Esophagus muscularis mucosa (tissue), 3 donors: ENCODE measurements around the gene NARF.
"Not testable (repeated sequence)": the region's sequence is repeated elsewhere in the genome, so short reads cannot be mapped to it uniquely, and the experiment has no call there.

Experiments
- CTCF ChIP-seq, 3 experiments: fragments of 200-600 bp in 2 of 3; fragments of 450-650 bp in 1 of 3; sonication (generic) in 2 of 3; IDR thresholded peaks; one replicate each; pipeline ENCODE4 v1.5.1; 2017 to 2019; ENCODE audit warnings: antibody characterized with exemption in 3 of 3, mild to moderate bottlenecking in 2 of 3, moderate library complexity in 1 of 3
- POLR2A ChIP-seq: fragments of 450-650 bp; IDR thresholded peaks from one replicate; pipeline ENCODE4 v1.6.1; 2017; ENCODE audit warnings: antibody characterized with exemption, moderate library complexity, mild to moderate bottlenecking, low read depth

- TF ChIP-seq CTCF (IDR thresholded peaks at IDR 0.05); POLR2A: not testable (repeated sequence)
Measured at GRCh38 chr17:82506402-82506801, 47.9 kb downstream of the NARF start.
